ENCODE data around the gene MRPL27.
A peak's percentile ranks its signal among the peaks of the same experiment; 100 is the strongest.

Gene MRPL27

GRCh38 chr17:50354776-50355175, 18.2 kb downstream of the MRPL27 start:
- DNase-seq (ENCODE audit: low spot score in 2 of 2), result no peak
- no peaks in the 10 kb centered on the region for H3K27me3 Mint-ChIP-seq
- no peak for ATAC-seq (replicated peaks; ENCODE audit: extremely low read depth, poor library complexity, severe bottlenecking)
- H3K36me3 Mint-ChIP-seq (ENCODE audit: insufficient read depth), result peaks cover 10% of the 10 kb centered on the region
- peak overlapping the region; percentile 59 for H3K27ac Mint-ChIP-seq (ENCODE audit: low read depth)
- H3K4me3 Mint-ChIP-seq, result no peak overlapping the region
- H3K4me1 Mint-ChIP-seq, result peaks cover 23% of the 10 kb centered on the region
- H3K9me3 Mint-ChIP-seq, result no peaks in the 10 kb centered on the region

GRCh38 chr17:50354198-50354597, 18.8 kb downstream of the MRPL27 start:
- DNase-seq (ENCODE audit: low spot score in 2 of 2) (no peak), ATAC-seq (replicated peaks; ENCODE audit: extremely low read depth, poor library complexity, severe bottlenecking) (no peak)
- Mint-ChIP-seq H3K9me3 (no peaks in the 10 kb centered on the region), H3K4me1 (peaks cover 23% of the 10 kb centered on the region), H3K36me3 (ENCODE audit: insufficient read depth) (peaks cover 10% of the 10 kb centered on the region), H3K27me3 (no peaks in the 10 kb centered on the region), H3K27ac (ENCODE audit: low read depth) (no peak overlapping the region), H3K4me3 (no peak overlapping the region)

- peaks cover 10% of the 10 kb centered on the region for H3K36me3 Mint-ChIP-seq (ENCODE audit: insufficient read depth)
- no peaks in the 10 kb centered on the region for H3K9me3 Mint-ChIP-seq
- H3K4me3 Mint-ChIP-seq, result no peak overlapping the region
- H3K4me1 Mint-ChIP-seq, result peaks cover 23% of the 10 kb centered on the region
- ATAC-seq (replicated peaks; ENCODE audit: extremely low read depth, poor library complexity, severe bottlenecking) (no peak), DNase-seq (ENCODE audit: low spot score in 2 of 2) (no peak)
- no peak overlapping the region for H3K27ac Mint-ChIP-seq (ENCODE audit: low read depth)
- no peaks in the 10 kb centered on the region for H3K27me3 Mint-ChIP-seq
These were observed 19.3 kb downstream of the MRPL27 start for GRCh38 chr17:50353600-50354195.

GRCh38 chr17:50352693-50353599, 20.0 kb downstream of the MRPL27 start:
- no peak overlapping the region for H3K4me3 Mint-ChIP-seq
- no peak overlapping the region for H3K27ac Mint-ChIP-seq (ENCODE audit: low read depth)
- no peaks in the 10 kb centered on the region for H3K27me3 Mint-ChIP-seq
- DNase-seq (ENCODE audit: low spot score in 2 of 2), result no peak
- no peaks in the 10 kb centered on the region for H3K9me3 Mint-ChIP-seq
- H3K4me1 Mint-ChIP-seq, result peaks cover 29% of the 10 kb centered on the region
- peaks cover 10% of the 10 kb centered on the region for H3K36me3 Mint-ChIP-seq (ENCODE audit: insufficient read depth)
- ATAC-seq (replicated peaks; ENCODE audit: extremely low read depth, poor library complexity, severe bottlenecking), result no peak

- H3K36me3 Mint-ChIP-seq (ENCODE audit: insufficient read depth), result peaks cover 8% of the 10 kb centered on the region
- ATAC-seq (replicated peaks; ENCODE audit: extremely low read depth, poor library complexity, severe bottlenecking) (no peak), DNase-seq (ENCODE audit: low spot score in 2 of 2) (no peak)
- H3K4me3 Mint-ChIP-seq, result no peak overlapping the region
- H3K9me3 Mint-ChIP-seq, result no peaks in the 10 kb centered on the region
- H3K27me3 Mint-ChIP-seq, result no peaks in the 10 kb centered on the region
- peaks cover 37% of the 10 kb centered on the region for H3K4me1 Mint-ChIP-seq
- no peak overlapping the region for H3K27ac Mint-ChIP-seq (ENCODE audit: low read depth)
These were observed 20.8 kb downstream of the MRPL27 start for GRCh38 chr17:50352072-50352692.

GRCh38 chr17:50350733-50351132, 22.3 kb downstream of the MRPL27 start:
- Mint-ChIP-seq H3K4me3 (no peak overlapping the region), H3K36me3 (ENCODE audit: insufficient read depth) (peaks cover 8% of the 10 kb centered on the region), H3K9me3 (no peaks in the 10 kb centered on the region), H3K4me1 (peaks cover 49% of the 10 kb centered on the region), H3K27ac (ENCODE audit: low read depth) (peak overlapping the region; percentile 64), H3K27me3 (no peaks in the 10 kb centered on the region)
- no peak for ATAC-seq (replicated peaks; ENCODE audit: extremely low read depth, poor library complexity, severe bottlenecking)
- no peak for DNase-seq (ENCODE audit: low spot score in 2 of 2)

GRCh38 chr17:50349243-50349600, 23.8 kb downstream of the MRPL27 start:
- Mint-ChIP-seq H3K9me3 (no peaks in the 10 kb centered on the region), H3K36me3 (ENCODE audit: insufficient read depth) (peaks cover 6% of the 10 kb centered on the region), H3K4me3 (no peak overlapping the region), H3K4me1 (peaks cover 49% of the 10 kb centered on the region), H3K27ac (ENCODE audit: low read depth) (no peak overlapping the region), H3K27me3 (no peaks in the 10 kb centered on the region)
- no peak for DNase-seq (ENCODE audit: low spot score in 2 of 2)
- ATAC-seq (replicated peaks; ENCODE audit: extremely low read depth, poor library complexity, severe bottlenecking), result no peak

- Mint-ChIP-seq H3K27ac (ENCODE audit: low read depth) (no peak overlapping the region), H3K36me3 (ENCODE audit: insufficient read depth) (peaks cover 4% of the 10 kb centered on the region), H3K9me3 (no peaks in the 10 kb centered on the region), H3K4me3 (no peak overlapping the region), H3K4me1 (peaks cover 49% of the 10 kb centered on the region), H3K27me3 (no peaks in the 10 kb centered on the region)
- ATAC-seq (replicated peaks; ENCODE audit: extremely low read depth, poor library complexity, severe bottlenecking) (no peak), DNase-seq (ENCODE audit: low spot score in 2 of 2) (no peak)
These were observed 24.3 kb downstream of the MRPL27 start for GRCh38 chr17:50348522-50349242.

- Mint-ChIP-seq H3K36me3 (ENCODE audit: insufficient read depth) (peaks cover 4% of the 10 kb centered on the region), H3K4me1 (peaks cover 49% of the 10 kb centered on the region), H3K27me3 (no peaks in the 10 kb centered on the region), H3K27ac (ENCODE audit: low read depth) (no peak overlapping the region), H3K4me3 (peak overlapping the region; percentile 89), H3K9me3 (no peaks in the 10 kb centered on the region)
- ATAC-seq (replicated peaks; ENCODE audit: extremely low read depth, poor library complexity, severe bottlenecking) (no peak), DNase-seq (ENCODE audit: low spot score in 2 of 2) (no peak)
These were observed 25.1 kb downstream of the MRPL27 start for GRCh38 chr17:50347894-50348291.

GRCh38 chr17:50347117-50347893, 25.7 kb downstream of the MRPL27 start:
- Mint-ChIP-seq H3K27ac (ENCODE audit: low read depth) (no peak overlapping the region), H3K9me3 (no peaks in the 10 kb centered on the region), H3K27me3 (no peaks in the 10 kb centered on the region), H3K4me3 (peak overlapping the region; percentile 89), H3K36me3 (ENCODE audit: insufficient read depth) (peaks cover 4% of the 10 kb centered on the region), H3K4me1 (peaks cover 46% of the 10 kb centered on the region)
- DNase-seq (ENCODE audit: low spot score in 2 of 2) (no peak), ATAC-seq (replicated peaks; ENCODE audit: extremely low read depth, poor library complexity, severe bottlenecking) (no peak)

GRCh38 chr17:50346313-50347116, 26.5 kb downstream of the MRPL27 start:
- Mint-ChIP-seq H3K4me3 (peak overlapping the region; percentile 89), H3K27me3 (no peaks in the 10 kb centered on the region), H3K27ac (ENCODE audit: low read depth) (peak overlapping the region; percentile 90), H3K36me3 (ENCODE audit: insufficient read depth) (peaks cover 4% of the 10 kb centered on the region), H3K4me1 (peaks cover 40% of the 10 kb centered on the region), H3K9me3 (no peaks in the 10 kb centered on the region)
- ATAC-seq (replicated peaks; ENCODE audit: extremely low read depth, poor library complexity, severe bottlenecking) (peak; percentile 76), DNase-seq (ENCODE audit: low spot score in 2 of 2) (no peak)

Data from central memory CD8-positive, alpha-beta T cell (primary cell).